Measurements from ENCODE around the gene LRRC18.

The LRRC18 gene

DNA sequence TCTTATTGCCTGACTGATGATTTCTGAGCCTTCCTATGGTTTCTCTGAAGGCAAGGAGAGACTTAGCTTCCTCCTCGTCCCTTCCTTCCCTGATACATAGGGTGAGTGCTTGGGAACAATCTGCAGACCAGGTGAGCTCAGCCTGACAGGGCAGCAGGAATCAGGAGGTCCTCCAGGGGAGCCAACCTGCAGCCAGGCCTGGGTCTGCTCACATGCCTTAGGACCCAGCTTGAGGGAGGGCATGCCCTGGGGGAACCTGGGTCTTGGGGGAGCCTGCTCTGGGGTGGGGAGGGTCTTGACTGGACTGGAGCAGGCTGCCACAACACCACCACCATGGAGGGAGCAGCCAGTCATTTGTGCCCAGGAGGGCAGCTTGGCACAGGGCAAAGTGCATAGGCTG lies 57.7 kb downstream of the LRRC18 start (continued):
- TF ChIP-seq ZNF133 (tag by site-specific recombination; IDR thresholded peaks at IDR 0.05) (no peak), ZNF677 (tag by site-specific recombination; IDR thresholded peaks at IDR 0.05) (no peak), ZNF514 (tag by site-specific recombination; IDR thresholded peaks at IDR 0.05) (no peak), ZNF548 (tag by site-specific recombination; IDR thresholded peaks at IDR 0.05) (no peak), ZNF221 (tag by site-specific recombination; IDR thresholded peaks at IDR 0.05; ENCODE audit: borderline replicate concordance) (no peak), ZNF10 (tag by site-specific recombination; IDR thresholded peaks at IDR 0.05) (no peak), YY2 (tag by site-specific recombination; IDR thresholded peaks at IDR 0.05) (no peak)

DNA sequence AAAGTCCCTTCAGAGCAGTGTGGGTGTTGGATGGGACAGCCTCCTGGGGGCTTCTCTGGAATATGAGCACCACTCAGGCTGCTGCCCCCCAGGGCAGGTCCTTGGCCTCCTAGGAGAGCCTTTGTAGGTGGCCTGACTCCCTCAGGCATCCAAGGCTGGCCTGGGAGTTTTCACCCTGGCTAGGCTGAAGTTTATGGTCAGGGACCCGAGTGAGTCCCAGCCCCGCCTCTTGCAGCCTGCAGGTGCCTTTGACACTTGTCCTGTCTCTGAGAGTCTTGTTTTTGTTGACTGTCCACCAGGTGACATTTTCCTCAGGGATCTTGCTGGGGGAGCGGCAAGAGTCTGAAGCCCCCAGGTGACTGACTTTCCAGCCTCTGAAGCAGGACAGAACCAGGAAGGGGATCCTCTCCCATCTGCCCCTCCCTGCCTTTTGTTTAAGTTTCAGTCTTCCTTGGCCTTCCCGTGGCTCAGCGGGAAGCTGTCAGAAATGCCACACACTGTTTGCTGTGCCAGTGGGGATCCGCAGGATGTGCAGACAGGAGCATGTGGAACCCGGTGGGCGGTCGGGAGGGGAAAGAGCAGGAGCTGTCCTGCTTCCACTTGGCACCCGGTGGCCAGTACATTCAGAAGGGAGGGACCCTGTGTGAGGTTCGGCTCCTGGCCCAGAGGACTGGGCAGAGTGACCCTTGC lies 59.5 kb downstream of the LRRC18 start:
- Histone ChIP-seq H3K27ac (ENCODE audit: extremely low read depth, low read depth, low read length) (no peak overlapping the region), H3K36me3 (ENCODE audit: control insufficient read depth in 2 of 2, insufficient read depth in 1 of 2, low read length in 2 of 2) (no peaks in the 10 kb centered on the region), H3K4me1 (ENCODE audit: control insufficient read depth, insufficient read depth, low read length) (no peaks in the 10 kb centered on the region), H3K4me3 (ENCODE audit: low read depth, low read length) (no peak overlapping the region), H3K9me3 (ENCODE audit: control insufficient read depth, insufficient read depth, low read depth, low read length) (no peaks in the 10 kb centered on the region)
- CTCF ChIA-PET = interaction anchor here (0.7 to 1.4 kb wide), 2 partner anchors 222 to 224 kb away, joined by 3 to 6 read pairs; no protein-coding TSS in a partner anchor
- POLR2A ChIA-PET = no interaction called here
- TF ChIP-seq REPIN1 (tag by site-specific recombination; IDR thresholded peaks at IDR 0.05; ENCODE audit: low read depth) (no peak), ZFHX2 (tag by site-specific recombination; conservative IDR thresholded peaks at IDR 0.05) (no peak), ZNF121 (tag by site-specific recombination; IDR thresholded peaks at IDR 0.05) (no peak), ZNF140 (tag by site-specific recombination; IDR thresholded peaks at IDR 0.05) (no peak), EGR2 (tag by site-specific recombination; IDR thresholded peaks at IDR 0.05; ENCODE audit: low read depth) (no peak), ZIC2 (tag by site-specific recombination; IDR thresholded peaks at IDR 0.05) (peak; percentile 93), GLIS1 (tag by site-specific recombination; IDR thresholded peaks at IDR 0.05) (peak; percentile 24; the same call in 1 of the 2 replicates), ZNF211 (tag by site-specific recombination; IDR thresholded peaks at IDR 0.05; ENCODE audit: low read depth) (no peak), ZNF621 (tag by site-specific recombination; IDR thresholded peaks at IDR 0.05) (no peak), ZSCAN16 (tag by site-specific recombination; IDR thresholded peaks at IDR 0.05) (no peak), ZNF555 (tag by site-specific recombination; conservative IDR thresholded peaks at IDR 0.05) (no peak), SP7 (tag by site-specific recombination; IDR thresholded peaks at IDR 0.05) (no peak), ZNF16 (tag by site-specific recombination; IDR thresholded peaks at IDR 0.05; ENCODE audit: low read depth) (no peak), ZNF560 (tag by site-specific recombination; IDR thresholded peaks at IDR 0.05; ENCODE audit: borderline replicate concordance) (no peak), ZNF2 (tag by site-specific recombination; IDR thresholded peaks at IDR 0.05) (no peak)
- TF ChIP-seq, protein P1, sequence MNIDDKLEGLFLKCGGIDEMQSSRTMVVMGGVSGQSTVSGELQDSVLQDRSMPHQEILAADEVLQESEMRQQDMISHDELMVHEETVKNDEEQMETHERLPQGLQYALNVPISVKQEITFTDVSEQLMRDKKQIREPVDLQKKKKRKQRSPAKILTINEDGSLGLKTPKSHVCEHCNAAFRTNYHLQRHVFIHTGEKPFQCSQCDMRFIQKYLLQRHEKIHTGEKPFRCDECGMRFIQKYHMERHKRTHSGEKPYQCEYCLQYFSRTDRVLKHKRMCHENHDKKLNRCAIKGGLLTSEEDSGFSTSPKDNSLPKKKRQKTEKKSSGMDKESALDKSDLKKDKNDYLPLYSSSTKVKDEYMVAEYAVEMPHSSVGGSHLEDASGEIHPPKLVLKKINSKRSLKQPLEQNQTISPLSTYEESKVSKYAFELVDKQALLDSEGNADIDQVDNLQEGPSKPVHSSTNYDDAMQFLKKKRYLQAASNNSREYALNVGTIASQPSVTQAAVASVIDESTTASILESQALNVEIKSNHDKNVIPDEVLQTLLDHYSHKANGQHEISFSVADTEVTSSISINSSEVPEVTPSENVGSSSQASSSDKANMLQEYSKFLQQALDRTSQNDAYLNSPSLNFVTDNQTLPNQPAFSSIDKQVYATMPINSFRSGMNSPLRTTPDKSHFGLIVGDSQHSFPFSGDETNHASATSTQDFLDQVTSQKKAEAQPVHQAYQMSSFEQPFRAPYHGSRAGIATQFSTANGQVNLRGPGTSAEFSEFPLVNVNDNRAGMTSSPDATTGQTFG (tag by site-specific recombination; IDR thresholded peaks at IDR 0.05; ENCODE audit: borderline replicate concordance) = no peak
- TF ChIP-seq, protein P2, sequence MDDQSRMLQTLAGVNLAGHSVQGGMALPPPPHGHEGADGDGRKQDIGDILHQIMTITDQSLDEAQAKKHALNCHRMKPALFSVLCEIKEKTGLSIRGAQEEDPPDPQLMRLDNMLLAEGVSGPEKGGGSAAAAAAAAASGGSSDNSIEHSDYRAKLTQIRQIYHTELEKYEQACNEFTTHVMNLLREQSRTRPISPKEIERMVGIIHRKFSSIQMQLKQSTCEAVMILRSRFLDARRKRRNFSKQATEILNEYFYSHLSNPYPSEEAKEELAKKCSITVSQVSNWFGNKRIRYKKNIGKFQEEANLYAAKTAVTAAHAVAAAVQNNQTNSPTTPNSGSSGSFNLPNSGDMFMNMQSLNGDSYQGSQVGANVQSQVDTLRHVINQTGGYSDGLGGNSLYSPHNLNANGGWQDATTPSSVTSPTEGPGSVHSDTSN (CRISPR knock-in tag; IDR thresholded peaks at IDR 0.05) = no peak

Data from HEK293 (cell line).